Thymus (tissue), 11 donors: ENCODE results near the gene RBM19. TPM values are rescaled to one million over a fixed set of nuclear protein-coding genes. Genes with fewer than 3 reads are reported as not detected.

Source experiments
- DNase-seq, 9 donors: peaks; one replicate each; pipeline ENCODE4 v3.0.0-alpha.2; 2013; ENCODE audit warnings: low spot score in 9 of 9, low read depth in 6 of 9, missing footprints in 1 of 9
- H3K27ac ChIP-seq, 2 donors: one replicate each; pipeline ENCODE4 v1.5.1; 2013; ENCODE audit warnings: control low read depth in 1 of 2, low read depth in 1 of 2, low read length in 1 of 2, mild to moderate bottlenecking in 1 of 2, moderate library complexity in 1 of 2
- H3K27me3 ChIP-seq, 2 donors: one replicate each; pipeline ENCODE4 v1.5.1; 2013; ENCODE audit warnings: low read length in 1 of 2; ENCODE audit not compliant: control insufficient read depth in 2 of 2, insufficient read depth in 1 of 2
- H3K36me3 ChIP-seq, 2 donors: one replicate each; pipeline ENCODE4 v1.5.1; 2013; ENCODE audit warnings: low read length in 1 of 2, mild to moderate bottlenecking in 1 of 2, moderate library complexity in 1 of 2; ENCODE audit not compliant: control insufficient read depth in 2 of 2, insufficient read depth in 2 of 2
- H3K4me1 ChIP-seq, 2 donors: one replicate each; pipeline ENCODE4 v1.5.1; 2013; ENCODE audit warnings: low read length in 2 of 2; ENCODE audit not compliant: control insufficient read depth in 2 of 2, insufficient read depth in 2 of 2
- H3K4me3 ChIP-seq, 2 donors: one replicate each; pipeline ENCODE4 v1.5.1; 2013; ENCODE audit warnings: low read length in 2 of 2, control low read depth in 1 of 2, mild to moderate bottlenecking in 1 of 2
- H3K9me3 ChIP-seq, 2 donors: one replicate each; pipeline ENCODE4 v1.5.1; 2013; ENCODE audit warnings: low read length in 1 of 2, mild to moderate bottlenecking in 1 of 2; ENCODE audit not compliant: control insufficient read depth in 2 of 2, insufficient read depth in 1 of 2
- WGBS: extraction: QIAGEN DNeasy Blood & Tissue Kit; methylation state at CpG from one replicate; pipeline ENCODE4 v1.1.7; 2013; 5-methylcytosine and 5-hydroxymethylcytosine counted together
- polyA plus RNA-seq: library from polyadenylated mRNA; stranded (reverse); fragments of 200-250 nt; gene quantifications from one replicate; pipeline ENCODE4 v1.2.3, GENCODE V29; 2013
- total RNA-seq: library from RNA; stranded (reverse); fragments of 120-200 nt; gene quantifications from one replicate; pipeline ENCODE4 v1.2.4, GENCODE V29; 2013
- donor health status: healthy.

The RBM19 gene
- total and polyA plus RNA-seq, 2 donors: 16.0 to 24.2 TPM

GRCh38 chr12:113961921-113962710 lies 4.0 kb downstream of the RBM19 start:
- Histone ChIP-seq H3K4me3 (no peak overlapping the region), H3K27ac (no peak overlapping the region), H3K4me1 (peaks cover 10 to 15% of the 10 kb centered on the region in 2 donors), H3K27me3 (peaks cover 0 to 5% of the 10 kb centered on the region in 2 donors), H3K9me3 (no peaks in the 10 kb centered on the region), H3K36me3 (peaks cover 29 to 35% of the 10 kb centered on the region in 2 donors)
- WGBS: 93% methylated on average over 16 of the region's 16 CpGs
- peak in 1 of 9 donors; percentile 28 for DNase-seq

DNA sequence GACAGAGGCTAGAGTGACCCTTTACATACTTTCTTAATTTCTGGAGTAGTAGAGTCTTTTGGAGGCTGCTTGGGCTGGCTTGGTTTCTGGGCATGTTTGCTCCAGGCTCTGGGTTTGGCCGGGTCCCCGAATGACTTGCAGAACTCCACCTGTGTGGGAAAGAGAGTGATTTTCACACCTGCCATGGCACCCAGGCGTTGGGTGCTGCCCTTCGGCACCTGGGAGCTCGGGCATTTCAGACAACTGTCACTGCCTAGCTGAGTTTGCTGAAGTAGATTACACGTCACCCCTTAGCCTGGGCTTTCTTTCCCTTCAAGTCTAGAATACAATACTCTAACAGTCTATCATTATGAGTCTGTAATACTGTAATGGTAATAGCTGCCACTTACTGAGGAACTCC lies 6.1 kb downstream of the RBM19 start:
- Histone ChIP-seq H3K27me3 (no peaks in the 10 kb centered on the region), H3K4me3 (no peak overlapping the region), H3K27ac (no peak overlapping the region), H3K9me3 (no peaks in the 10 kb centered on the region), H3K36me3 (peaks cover 39 to 45% of the 10 kb centered on the region in 2 donors), H3K4me1 (peaks cover 0 to 2% of the 10 kb centered on the region in 2 donors)
- WGBS: 99% methylated on average over 6 of the region's 6 CpGs
- no peak for DNase-seq

GRCh38 chr12:113959096-113959495 lies 7.0 kb downstream of the RBM19 start:
- Histone ChIP-seq H3K36me3 (peaks cover 48 to 51% of the 10 kb centered on the region in 2 donors), H3K4me3 (no peak overlapping the region), H3K27ac (no peak overlapping the region), H3K4me1 (no peaks in the 10 kb centered on the region), H3K9me3 (no peaks in the 10 kb centered on the region), H3K27me3 (no peaks in the 10 kb centered on the region)
- 98% methylated on average over 14 of the region's 14 CpGs for WGBS
- no peak for DNase-seq

- H3K27me3 ChIP-seq: no peaks in the 10 kb centered on the region
- no peak for DNase-seq
- H3K36me3 ChIP-seq: peaks cover 48 to 52% of the 10 kb centered on the region in 2 donors
- H3K4me1 ChIP-seq: no peaks in the 10 kb centered on the region
- H3K9me3 ChIP-seq: no peaks in the 10 kb centered on the region
- 98% methylated on average over 5 of the region's 5 CpGs for WGBS
- no peak overlapping the region for H3K4me3 ChIP-seq
- no peak overlapping the region for H3K27ac ChIP-seq
Observed at GRCh38 chr12:113958108-113958507, 8.0 kb downstream of the RBM19 start.

DNA sequence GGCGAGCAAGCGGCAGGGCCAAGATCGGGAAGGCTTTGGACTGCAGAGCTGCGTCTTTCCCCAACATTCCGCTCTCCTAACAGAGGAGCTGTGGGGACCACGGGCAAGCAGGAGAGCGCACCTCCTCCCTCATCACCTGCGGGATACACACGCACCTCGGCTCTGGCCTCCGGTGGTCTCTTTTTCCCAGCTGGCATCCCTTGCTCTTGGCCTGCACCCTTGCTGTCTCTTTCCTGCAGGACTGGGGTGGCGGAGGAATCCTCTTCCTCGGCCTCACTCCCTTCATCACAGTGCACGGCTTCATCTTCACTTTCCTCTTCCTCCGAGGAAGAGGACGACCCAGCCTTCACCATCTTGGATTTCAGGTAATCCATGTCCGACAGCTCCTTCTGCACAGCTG lies 8.5 kb downstream of the RBM19 start:
- Histone ChIP-seq H3K27ac (no peak overlapping the region), H3K27me3 (no peaks in the 10 kb centered on the region), H3K9me3 (no peaks in the 10 kb centered on the region), H3K4me3 (no peak overlapping the region), H3K4me1 (no peaks in the 10 kb centered on the region), H3K36me3 (peaks cover 48 to 52% of the 10 kb centered on the region in 2 donors)
- WGBS: 85% methylated on average over 17 of the region's 17 CpGs
- DNase-seq: no peak

GRCh38 chr12:113955109-113955970 lies 10.8 kb downstream of the RBM19 start:
- Histone ChIP-seq H3K9me3 (no peaks in the 10 kb centered on the region), H3K4me1 (no peaks in the 10 kb centered on the region), H3K27ac (no peak overlapping the region), H3K27me3 (no peaks in the 10 kb centered on the region), H3K36me3 (peaks cover 40 to 56% of the 10 kb centered on the region in 2 donors), H3K4me3 (no peak overlapping the region)
- WGBS: 92% methylated on average over 15 of the region's 15 CpGs
- no peak for DNase-seq

DNA sequence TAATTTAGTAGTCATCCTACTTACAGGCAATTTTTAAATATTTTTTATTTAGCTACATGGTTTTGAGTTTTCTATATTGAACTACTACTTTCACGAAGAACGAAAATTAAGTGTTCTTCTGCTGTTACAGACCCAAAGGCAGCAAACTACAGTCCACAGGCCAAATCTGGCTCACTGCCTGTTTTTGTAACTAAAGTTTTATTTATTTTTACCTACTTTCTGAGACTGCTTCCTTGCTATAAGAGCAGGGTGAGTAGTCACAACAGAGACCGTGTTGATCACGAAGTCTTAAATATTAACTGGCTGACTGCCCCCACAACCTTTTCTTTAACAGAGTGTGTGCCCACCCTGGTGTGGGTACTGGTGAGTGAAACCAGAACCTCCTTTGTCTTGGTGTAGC lies 11.6 kb downstream of the RBM19 start:
- DNase-seq: no peak

DNA sequence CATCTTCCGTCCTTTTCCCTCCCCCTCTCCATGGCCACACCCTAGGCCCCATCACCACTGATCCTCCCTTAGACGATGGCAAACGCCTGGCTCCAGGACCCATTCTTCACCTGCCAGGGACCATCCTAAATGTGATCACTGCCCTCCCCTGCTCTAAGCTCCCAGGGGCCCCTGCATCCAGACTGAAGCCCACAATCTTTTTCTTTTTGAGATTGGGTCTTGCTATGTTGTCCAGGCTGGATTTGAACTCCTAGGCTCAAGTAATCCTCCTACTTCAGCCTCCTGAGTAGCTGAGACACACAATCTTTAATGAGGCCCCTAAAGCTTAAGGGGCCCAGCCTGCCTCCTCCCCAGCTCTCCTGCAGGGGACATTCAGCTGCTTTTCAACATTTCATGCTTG lies 15.3 kb downstream of the RBM19 start:
- WGBS: over 99% methylated on average over 3 of the region's 3 CpGs
- DNase-seq: no peak
- peaks cover 42 to 69% of the 10 kb centered on the region in 2 donors for H3K36me3 ChIP-seq
- H3K27me3 ChIP-seq: no peaks in the 10 kb centered on the region
- no peak overlapping the region for H3K4me3 ChIP-seq
- no peaks in the 10 kb centered on the region for H3K9me3 ChIP-seq
- no peak overlapping the region for H3K27ac ChIP-seq
- H3K4me1 ChIP-seq: no peaks in the 10 kb centered on the region

More for the DNA sequence above, 11.6 kb downstream of the RBM19 start:
- peaks cover 37 to 52% of the 10 kb centered on the region in 2 donors for H3K36me3 ChIP-seq
- H3K4me1 ChIP-seq: no peaks in the 10 kb centered on the region
- 82% methylated on average over 4 of the region's 4 CpGs for WGBS
- no peak overlapping the region for H3K27ac ChIP-seq
- no peak overlapping the region for H3K4me3 ChIP-seq
- H3K9me3 ChIP-seq: no peaks in the 10 kb centered on the region
- H3K27me3 ChIP-seq: no peaks in the 10 kb centered on the region
